HG02840 (cell line): Measurements from ENCODE around the gene SLC25A13.

ENCODE experiments used
- ATAC-seq: cut with Tn5 transposase; IDR thresholded peaks from one replicate; pipeline ENCODE4 v1.9.1; 2021; ENCODE audit warnings: mild to moderate bottlenecking, moderate library complexity, moderate number of reproducible peaks; ENCODE audit not compliant: unreplicated experiment, low FRiP score

Gene SLC25A13

DNA sequence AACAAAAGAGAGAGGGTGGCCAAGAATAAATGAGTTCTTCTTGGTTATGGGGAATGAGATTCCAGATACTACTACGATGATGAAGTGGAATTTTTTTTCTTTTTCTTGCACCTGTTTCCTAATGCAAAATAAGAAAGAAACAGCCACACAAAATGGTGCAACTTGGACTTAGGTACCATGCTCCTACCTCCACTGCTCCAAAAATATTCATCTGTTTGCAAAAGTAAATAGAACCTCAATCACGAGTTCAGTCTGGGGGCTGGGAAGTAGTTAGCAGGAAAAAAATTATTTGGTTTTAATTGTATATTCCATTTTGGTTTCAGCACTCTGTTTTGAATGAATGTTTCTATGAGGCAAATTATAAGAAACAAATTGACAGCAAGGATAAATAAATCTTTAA, 73.5 kb downstream of the SLC25A13 start:
- no peak for ATAC-seq

- ATAC-seq = no peak
Observed at GRCh38 chr7:96246919-96247318, 75.0 kb downstream of the SLC25A13 start.

DNA sequence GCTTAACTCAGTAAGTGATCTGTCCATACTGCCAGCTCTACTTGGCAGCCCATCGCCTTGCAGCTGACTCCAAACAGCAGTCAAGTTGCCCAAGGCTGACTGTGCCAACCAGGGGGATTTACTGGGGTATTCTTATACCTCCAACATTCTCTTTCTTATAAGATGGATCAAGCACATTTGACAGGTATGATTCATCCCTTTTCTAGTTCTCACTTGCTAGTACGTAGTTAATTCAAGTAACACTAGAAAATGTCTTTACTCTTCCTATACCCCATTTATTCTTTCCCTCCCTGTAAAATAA, 77.0 kb downstream of the SLC25A13 start:
- no peak for ATAC-seq

DNA sequence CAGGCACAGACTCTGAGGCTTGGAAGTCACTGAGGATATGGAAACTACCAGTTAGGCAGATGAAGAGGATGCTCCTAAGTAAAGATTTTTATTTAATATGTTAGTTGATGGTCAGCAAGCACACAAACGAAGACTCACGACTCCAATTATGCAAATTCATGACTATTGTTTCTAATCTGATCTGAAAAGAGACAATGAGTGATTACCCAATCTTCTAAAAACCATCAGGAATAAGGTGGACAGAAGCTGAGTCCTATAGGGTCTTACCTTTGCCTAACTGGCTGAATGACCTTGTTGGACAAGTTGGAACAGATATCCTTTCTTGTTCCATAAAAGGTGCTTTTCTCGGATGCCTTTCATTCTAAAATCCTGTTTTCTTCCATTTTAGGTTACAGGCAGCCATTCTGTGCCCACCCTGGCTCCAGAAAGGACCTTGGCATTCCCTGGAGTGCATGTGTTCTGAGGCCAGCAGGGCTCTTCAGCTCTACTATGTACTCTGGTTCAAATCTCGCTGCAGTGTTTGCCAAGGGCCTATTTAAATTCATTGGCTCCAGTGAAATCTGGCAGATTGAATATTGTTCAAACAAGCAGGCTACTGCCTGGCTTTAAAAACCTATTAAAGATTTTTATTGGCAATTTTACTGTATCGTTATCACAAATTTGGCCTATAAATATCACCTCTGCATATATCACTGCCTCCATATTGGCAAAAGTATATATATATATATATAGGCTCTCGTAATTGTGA, 77.5 kb downstream of the SLC25A13 start:
- ATAC-seq = no peak

DNA sequence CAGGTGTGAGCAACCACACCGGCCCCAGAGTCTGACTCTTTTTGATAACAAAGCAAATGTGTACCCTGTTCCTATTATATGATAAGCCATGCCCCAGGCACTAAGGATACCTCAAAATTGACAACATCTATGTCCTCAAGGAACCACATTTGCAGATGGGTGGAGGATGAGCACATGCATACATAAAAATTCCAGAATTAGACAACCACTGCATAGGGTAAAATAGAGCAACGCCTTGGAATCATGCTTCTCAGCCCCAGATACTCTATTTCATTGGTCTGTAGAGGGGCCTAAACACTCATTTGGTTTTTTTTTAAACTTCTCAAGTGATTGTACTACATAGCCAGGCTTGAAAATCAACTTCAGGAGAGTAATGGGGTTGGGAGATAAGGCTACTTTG, 78.7 kb downstream of the SLC25A13 start:
- no peak for ATAC-seq

- no peak for ATAC-seq
Observed at GRCh38 chr7:96241855-96242254, 80.0 kb downstream of the SLC25A13 start.

GRCh38 chr7:96238976-96239766, 82.7 kb downstream of the SLC25A13 start:
- no peak for ATAC-seq

GRCh38 chr7:96238474-96238873, 83.4 kb downstream of the SLC25A13 start:
- ATAC-seq = no peak

- no peak for ATAC-seq
Observed at GRCh38 chr7:96237040-96237439, 84.9 kb downstream of the SLC25A13 start.

DNA sequence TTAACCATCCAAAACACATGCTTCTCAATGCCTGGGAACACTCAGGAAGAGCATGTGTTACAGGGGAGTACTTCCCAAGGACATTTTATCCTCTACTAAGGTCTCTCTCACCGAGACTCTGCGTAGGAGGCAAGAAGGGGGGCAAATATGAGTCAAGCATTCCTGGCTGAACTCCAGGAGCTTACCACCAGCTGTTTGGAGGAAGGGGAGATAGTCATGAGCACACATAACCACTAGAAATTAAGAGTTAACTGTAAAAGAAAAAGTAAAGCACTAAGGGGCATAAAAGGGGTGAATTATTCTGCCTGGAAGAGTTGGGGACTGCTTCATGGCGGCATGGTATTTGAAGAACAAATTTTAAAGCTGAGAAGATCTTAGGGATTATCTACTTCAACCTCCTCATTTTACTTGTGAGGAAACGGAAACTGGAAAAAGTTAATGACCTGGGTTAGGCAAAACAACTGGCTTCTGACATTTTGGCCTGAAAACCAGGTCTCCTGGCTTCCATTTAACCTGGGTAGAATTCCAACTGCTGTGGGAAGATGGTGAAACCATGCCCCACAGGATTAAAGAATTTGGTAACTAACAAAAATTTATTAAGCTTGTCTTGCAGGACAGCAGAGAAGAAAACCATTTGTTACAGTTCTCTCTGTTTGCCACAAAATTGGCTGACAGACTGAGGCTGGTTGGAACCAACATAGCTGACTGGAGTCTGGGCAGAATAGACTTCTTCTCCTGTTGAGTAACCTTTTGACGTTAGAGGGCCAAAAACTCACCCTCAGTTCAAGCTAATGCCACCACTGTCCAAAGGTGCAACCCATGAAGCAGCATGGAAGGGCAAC, 85.5 kb downstream of the SLC25A13 start:
- ATAC-seq = no peak

DNA sequence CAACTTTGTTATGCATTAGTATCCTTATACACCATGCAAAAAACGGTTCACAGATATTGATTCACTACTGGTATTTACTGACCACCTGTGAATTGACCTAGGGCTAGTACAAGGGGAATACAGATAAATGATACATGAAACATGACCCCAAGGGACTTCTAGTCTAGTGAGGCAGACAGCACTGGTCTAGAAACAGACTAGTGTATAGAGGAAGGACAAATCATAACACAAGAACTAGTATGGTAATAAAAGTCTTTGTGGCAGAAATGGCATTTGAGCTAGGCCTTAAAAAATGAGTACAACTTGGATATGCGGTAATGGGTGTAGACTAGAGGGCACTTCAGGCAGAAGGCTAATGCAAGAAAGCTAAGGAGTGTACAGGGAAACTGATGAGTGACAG, 86.6 kb downstream of the SLC25A13 start:
- ATAC-seq = no peak

GRCh38 chr7:96233528-96234154, 88.3 kb downstream of the SLC25A13 start:
- ATAC-seq = no peak

DNA sequence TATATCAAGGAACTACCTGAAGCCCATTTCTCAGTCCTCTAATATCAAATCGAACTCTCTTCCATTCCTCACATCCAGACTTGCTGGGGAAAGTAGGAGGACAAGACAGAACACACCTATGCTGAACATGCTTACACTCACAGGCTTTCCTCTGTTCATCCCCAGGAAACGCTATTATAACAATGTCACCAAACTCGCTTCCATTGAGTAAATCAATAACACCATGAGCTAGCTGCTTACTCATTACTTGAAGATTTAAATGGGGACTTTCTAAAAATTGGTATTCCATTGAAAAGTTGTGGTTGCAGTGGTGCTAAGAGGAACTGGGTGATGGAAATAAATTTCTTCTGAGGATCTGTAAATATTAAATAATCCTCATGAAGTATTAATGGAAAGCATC, 88.8 kb downstream of the SLC25A13 start:
- no peak for ATAC-seq

GRCh38 chr7:96228760-96229159, 93.1 kb downstream of the SLC25A13 start:
- ATAC-seq = no peak

GRCh38 chr7:96225251-96225650, 96.6 kb downstream of the SLC25A13 start:
- ATAC-seq = no peak

- ATAC-seq = no peak
Observed at GRCh38 chr7:96224685-96225084, 97.2 kb downstream of the SLC25A13 start.

GRCh38 chr7:96224073-96224472, 97.8 kb downstream of the SLC25A13 start:
- ATAC-seq = no peak

DNA sequence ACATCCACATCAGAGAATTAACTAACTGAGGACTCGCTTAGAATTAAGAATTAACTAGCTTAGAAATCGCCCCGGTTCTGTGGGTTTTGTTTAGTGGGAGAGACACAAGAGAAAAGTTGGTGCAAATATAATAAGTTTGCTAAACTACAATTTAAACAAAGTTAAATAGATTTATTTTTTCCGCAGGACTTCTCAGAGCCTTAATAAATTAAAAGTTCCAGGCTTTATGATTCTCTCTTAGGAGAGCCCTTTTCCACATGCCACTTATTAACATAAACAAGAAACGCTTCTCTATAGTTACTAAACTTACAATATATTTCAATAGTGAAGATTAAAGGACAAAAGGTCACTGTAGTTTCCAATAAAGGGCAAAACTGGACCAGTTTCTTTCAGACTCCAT, 100.0 kb downstream of the SLC25A13 start:
- no peak for ATAC-seq

DNA sequence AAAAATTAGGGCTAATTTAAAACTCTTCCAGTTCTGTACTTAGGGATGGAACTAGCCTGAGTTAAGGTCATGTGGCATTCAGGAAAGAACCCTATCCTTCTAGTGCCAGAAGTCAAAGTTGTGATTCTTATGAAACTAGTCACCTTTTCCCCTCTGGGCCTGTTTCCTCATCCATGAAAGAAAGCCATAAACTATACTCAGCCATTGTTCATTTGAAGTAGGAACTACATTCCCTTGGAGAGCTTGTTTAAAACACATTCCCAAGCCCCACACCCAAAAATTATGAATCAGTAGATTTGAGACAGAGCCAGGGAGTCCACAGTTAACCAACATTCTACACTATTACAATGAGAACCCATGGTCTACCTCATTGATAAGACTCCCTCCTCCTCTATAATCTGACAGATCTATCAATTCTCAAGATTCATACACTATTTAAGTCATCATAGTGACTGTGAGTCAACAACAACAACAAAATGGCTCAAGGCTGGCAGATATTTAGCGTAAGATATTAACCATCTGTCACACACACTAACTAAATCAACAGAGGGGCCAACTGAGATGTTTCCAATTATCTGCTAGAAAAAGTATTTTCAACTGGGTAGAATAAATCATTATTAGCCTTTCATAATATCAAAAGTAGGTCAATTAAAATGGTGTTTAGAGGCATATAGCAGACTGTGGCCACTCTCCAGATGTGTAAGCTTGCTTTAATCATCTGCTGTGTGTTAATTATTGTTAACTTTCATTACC, 102.3 kb downstream of the SLC25A13 start:
- no peak for ATAC-seq

- no peak for ATAC-seq
Observed at GRCh38 chr7:96218664-96219243, 103.1 kb downstream of the SLC25A13 start.
